Activated T-helper 1 cell treated with Interleukin-2 at 50 U/mL for 16 hours (primary cell): ENCODE results near the gene RHCG.

ENCODE experiments used
- DNase-seq: peaks from one replicate; pipeline ENCODE4 v3.0.0-alpha.2; 2020; ENCODE audit warnings: low read depth

The RHCG gene

GRCh38 chr15:89496155-89497098 is at the start of gene RHCG:
RHCG (minus strand) TSS chr15:89496583; CDS start chr15:89496544, 39 bp downstream.
- no peak for DNase-seq

DNA sequence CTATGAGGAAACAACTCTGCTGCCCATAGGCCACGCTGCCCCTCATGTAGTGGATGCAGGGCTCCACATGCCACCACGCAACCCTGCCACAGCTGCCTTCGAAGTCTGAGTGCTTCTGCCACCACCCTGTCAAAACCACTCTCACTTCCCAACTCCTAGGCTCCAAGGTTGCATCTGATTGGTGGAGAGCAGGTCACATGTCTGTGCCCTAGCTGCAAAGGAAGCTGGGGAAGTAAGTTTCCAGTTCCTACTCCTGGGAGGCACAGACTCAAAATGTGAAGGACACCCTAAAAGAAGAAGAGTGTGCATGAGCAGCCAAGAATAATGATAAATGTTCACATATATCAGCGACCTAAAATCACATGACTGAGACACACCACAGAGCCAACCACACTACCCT is 47.0 kb upstream of the RHCG start:
- DNase-seq = no peak

DNA sequence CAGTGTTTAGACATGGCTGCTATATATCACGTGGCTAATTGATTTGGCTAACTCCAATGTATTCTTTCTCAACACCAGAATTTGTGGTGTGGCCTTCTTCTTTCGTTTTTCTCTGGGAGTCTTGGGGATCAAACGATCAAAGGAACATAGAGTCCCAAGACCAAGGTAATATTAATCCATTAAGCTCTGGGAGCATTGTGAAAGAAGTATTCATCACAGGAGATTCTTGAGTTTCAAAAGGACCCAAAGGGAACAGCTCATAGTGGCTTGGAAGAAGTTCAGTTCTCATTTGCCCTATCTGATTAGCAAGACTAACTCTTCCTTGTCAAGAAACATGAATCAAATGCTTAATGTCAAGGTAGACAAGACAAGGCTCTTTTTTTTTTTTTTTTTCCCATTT is 46.0 kb upstream of the RHCG start:
- no peak for DNase-seq

DNA sequence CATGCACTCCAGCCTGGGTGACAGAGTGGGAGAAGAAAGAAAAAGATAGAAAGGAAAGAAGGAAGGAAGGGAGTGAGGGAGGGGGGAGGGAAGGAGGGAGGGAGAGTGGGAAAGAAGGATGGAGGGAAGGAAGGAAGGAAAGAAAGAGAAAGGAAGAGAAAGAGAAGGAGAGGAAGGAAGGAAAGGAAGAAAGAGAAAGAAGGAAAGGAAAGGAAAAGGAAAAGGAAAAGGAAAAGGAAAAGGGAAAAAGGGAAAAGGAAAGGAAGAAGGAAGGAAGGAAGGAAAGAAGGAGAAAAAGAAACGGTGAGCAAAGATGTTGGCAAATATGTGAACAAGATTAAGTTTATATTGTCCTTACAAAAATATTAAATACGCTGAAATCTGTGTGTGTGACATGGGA is 42.6 kb upstream of the RHCG start:
- DNase-seq = no peak

DNA sequence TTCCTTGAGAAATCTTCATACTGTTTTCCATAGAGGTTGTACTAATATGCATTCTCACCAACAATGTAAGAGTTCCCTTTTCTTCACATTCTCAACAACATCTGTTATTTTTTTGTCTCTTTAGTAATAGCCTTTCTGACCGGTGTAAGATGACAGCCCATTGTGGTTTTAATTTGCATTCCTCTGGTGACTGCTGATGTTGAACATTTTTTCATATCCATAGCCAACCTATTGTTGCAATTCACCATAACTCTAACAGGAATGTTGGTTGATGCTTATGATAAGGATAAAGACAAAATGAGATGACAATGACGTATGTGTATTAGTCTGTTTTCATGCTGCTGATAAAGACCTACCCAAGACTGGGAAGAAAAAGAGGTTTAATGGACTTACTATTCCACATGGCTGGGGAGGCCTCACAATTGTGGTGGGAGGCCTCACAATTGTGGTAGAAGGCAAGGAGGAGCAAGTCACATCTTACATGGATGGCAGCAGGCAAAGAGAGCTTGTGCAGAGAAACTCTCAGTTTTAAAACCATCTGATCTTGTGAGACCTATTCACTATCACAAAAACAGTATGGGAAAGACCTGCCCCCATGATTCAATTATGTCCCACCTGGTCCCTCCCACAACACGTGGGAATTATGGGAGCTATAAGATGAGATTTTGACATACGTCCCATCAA is 37.6 kb upstream of the RHCG start:
- no peak for DNase-seq

GRCh38 chr15:89531796-89532537 is 35.6 kb upstream of the RHCG start:
- no peak for DNase-seq

DNA sequence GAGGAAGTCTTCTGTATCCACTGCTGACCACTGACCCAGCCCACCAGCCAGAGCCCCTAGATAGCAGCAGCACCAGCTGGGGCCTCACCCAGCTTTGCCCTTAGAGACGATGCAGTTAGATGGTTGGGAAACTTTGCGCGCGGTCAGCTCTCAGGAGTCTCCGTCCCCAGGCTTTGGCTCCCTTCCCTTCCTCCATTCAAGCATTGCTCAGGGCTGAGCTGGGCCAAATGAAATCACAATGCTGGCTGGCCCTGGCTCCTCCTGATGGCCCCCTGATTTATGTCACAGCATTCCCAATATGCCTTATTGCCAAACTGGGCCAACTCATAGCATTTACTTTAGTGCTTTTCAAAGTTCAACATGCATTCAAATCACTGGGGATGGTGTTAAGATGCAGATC is 34.6 kb upstream of the RHCG start:
- no peak for DNase-seq

DNA sequence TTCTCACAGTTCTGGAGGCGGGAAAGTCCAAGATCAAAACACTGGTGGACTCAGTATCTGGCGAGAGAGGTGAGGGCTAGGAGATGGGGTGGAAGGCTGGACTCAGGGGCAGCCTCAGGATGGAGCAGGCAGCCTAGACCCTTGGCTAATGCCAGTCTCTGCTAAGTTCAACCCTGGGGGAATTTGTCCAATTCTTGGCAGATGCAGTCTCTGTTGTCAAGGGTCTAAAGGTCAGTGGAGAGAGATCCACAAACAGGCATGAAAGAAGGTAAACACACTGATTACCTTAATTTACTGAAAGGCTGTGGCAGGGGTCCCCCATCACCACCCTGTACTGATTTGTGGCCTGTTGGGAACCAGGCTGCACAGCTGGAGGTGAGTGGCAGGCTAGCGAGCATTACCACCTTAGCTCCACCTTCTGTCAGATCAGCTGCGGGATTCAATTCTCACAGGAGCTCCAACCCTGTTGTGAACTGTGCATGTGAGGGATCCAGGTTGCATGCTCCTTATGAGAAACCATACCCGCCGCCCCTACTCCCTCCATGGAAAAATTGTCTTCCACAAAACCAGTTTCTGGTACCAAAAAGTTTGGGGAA is 32.5 kb upstream of the RHCG start:
- no peak for DNase-seq

DNA sequence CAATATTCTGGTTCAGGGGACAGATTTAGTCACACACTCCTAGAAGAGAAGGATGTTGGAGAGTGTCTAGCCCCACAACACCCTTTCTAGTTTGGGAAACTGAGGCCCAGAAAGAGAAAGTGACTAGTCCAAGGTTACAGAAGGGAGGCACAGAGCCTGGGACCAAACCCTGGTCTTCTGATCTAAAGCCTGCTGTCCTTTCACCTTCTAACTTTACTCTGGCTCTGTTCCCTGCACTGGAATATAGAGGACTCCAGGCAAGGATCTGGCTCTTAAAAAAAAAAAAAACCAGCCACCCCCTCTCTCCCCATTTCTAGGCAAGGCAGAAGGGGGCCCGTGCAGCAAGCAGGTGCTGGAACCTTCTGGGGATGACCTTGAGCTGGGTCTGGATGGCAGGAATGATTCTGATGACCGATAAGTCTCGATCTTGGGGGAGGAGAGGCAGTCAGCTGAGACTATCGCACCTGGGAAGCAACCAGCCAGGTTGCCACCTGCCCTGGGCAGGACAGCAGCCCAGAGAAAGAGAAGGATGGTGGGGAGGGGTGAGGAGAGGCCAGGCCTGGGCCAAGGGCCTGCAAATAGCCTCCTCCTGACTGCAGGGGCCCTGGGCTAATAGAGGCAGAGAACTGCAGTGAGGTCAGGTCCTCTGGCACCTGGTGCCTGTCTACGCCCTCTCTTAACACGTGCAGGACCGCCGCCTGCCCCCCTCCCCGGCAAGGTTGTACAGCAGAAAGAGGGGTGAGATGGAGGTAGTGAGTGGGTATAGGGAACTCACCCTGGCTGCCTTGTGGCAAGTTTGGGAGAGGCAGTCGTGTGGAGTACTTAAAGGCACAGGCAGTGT is 30.4 kb upstream of the RHCG start:
- no peak for DNase-seq

- no peak for DNase-seq
Observed at GRCh38 chr15:89526181-89526580, 29.8 kb upstream of the RHCG start.

GRCh38 chr15:89524184-89524583 is 27.8 kb upstream of the RHCG start:
- DNase-seq = no peak

DNA sequence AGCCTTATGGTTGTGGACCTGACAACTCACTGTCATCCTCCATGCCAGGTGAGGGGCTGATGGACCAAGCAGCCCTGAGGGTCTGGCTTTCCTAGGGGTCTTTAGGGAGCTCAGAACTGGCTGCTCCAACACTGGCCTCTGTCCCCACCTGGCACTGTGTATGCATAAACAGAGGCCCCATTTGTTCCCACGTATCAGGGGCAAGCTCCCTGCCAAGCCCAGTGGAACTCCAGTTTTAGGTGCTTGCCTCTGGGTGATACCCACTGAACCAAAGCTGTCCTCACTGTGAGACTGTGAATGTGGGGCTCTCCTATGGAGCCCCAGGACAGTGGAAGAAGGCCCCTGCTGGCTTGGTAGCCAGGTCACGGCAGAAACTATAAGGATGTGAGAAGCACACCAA is 26.7 kb upstream of the RHCG start:
- DNase-seq = no peak

DNA sequence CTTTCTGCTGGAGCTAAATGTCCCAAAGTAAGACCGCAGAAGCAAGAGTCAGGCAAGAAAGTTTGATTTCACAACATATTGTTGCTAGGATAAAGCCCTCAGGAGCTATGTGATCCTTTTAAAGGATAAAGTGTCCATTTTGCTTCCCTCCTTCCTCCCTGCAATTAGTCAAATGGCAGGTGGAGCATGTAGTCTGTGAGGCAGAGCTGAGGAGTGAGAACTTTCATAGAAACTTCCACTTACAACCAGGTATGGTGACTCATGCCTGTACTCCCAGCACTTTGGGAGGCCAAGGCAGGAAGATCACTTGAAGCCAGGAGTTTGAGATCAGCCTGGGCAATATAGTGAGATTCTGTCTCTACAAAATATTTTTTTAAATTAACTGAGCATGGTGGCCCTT is 25.2 kb upstream of the RHCG start:
- DNase-seq = no peak

- DNase-seq = no peak
Observed at GRCh38 chr15:89515477-89515876, 19.1 kb upstream of the RHCG start.

DNA sequence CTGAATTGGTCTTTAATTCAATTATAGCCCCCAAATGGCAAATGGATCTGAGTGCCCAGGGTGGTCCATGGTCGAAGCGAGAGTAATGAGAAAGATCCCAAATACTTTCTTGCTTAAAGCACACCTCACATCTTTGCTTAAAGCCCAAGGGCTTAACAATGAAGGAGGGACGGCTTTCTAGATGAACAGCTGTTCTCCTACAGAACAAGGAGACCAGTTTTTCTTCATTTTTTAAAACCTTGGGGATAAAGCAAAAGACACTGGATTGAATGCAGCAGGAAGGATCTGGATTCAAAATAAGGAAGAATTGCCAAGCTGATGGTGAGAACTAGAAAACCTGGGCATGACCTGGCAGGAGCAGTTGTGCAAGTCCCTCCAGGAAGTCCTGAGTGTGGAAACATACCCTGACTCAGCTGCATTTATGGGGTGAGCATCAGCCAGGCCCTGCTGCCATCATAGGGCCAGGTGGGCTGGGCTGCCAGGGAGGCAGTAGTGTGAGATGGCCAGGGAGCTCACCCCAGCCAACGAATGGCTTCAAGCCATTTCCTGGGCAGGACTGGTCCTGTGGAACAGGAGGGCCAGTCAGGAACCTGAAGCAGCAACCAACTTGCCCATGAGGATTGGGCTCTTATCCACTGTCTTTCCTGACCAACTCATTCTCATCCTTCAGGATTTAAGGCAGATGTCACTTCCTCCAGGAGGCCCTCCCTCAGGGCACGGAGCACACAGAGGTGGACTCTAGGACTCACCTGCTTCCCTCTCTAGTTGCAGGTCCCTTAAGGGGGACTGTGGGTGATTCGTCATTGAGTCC is 18.4 kb upstream of the RHCG start:
- no peak for DNase-seq

DNA sequence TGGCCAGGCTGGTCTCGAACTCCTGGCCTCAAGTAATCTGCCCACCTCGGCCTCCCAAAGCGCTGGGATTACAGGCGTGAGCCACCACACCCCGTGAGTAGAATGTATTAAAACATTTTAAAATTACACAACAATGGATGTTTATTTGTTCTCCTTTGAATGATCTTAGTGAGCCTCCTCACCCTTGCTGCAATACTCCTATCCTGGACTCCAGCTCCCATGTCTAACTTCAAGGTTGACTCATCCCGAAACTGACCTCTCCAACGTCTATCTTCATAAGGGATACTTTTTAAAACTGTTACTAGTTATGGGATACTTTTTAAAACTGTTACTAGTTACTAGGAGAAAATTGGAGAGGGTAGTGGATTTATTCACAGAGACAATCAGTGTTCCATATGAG is 17.8 kb upstream of the RHCG start:
- no peak for DNase-seq

- no peak for DNase-seq
Observed at GRCh38 chr15:89513284-89513683, 16.9 kb upstream of the RHCG start.

DNA sequence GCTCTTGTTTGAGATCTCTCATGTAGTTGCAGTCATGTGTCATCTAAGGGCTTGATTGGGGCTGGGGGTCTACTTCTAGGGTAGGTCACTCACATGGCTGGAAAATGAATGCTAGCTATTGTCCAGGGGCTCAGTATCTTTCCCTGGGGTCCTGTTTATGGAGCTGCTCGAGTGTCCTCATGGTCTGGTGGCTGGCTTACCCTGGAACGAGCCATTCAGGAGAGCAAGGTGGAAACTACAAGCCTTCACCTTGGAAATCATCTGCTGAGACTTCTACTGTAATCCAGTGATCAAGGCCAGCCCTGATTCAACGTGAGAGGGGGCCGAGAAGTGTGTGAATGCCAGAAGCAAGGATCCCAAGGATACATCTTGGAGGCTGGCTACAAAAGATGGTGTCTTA is 16.2 kb upstream of the RHCG start:
- DNase-seq = no peak

- DNase-seq = no peak
Observed at GRCh38 chr15:89506026-89506686, 9.8 kb upstream of the RHCG start.

DNA sequence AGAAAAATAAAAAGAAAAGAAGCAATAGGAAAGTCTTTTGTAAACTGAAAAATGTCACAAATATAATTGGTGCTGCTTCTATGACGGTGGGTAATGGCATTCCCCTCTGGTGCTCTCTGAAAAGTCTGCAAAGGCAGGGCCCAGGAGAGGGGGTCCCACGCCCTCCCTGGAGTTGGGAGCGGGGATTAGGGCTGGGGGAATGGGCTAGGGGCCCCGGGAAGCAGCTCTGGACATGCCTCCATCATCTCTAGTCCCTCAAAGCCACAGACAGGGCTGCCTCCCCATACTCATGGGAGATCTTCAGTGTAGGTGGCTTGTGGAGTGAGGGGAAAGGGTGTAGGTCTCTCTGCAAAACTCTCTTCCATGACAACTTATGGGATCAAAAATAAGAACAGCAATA is 7.8 kb upstream of the RHCG start:
- no peak for DNase-seq
